Lower lobe of right lung (tissue), 2 donors: ENCODE data around the gene GALNT17. TPM values are rescaled to one million over a fixed set of nuclear protein-coding genes. Genes with fewer than 3 reads are reported as not detected.

Experiments
- ATAC-seq, 2 donors: fragments of 200-7000 bp; cut with Tn5 transposase; one replicate each; pipeline ENCODE4 v1.9.1; 2020 to 2022; ENCODE audit warnings: mild to moderate bottlenecking in 2 of 2, moderate library complexity in 2 of 2
- DNase-seq: peaks from one replicate; pipeline ENCODE4 v3.0.0-alpha.2; 2020
- H3K27ac ChIP-seq: fragments of 200-600 bp; one replicate; pipeline ENCODE4 v1.8.0; 2022
- H3K27me3 ChIP-seq: fragments of 200-600 bp; one replicate; pipeline ENCODE4 v1.8.0; 2022; ENCODE audit warnings: low read depth
- H3K36me3 ChIP-seq: fragments of 200-600 bp; one replicate; pipeline ENCODE4 v1.8.0; 2022; ENCODE audit warnings: mild to moderate bottlenecking
- H3K4me1 ChIP-seq: fragments of 200-600 bp; one replicate; pipeline ENCODE4 v1.8.0; 2022
- H3K4me3 ChIP-seq: fragments of 200-600 bp; one replicate; pipeline ENCODE4 v1.8.0; 2022; ENCODE audit warnings: mild to moderate bottlenecking
- H3K9me3 ChIP-seq: fragments of 200-600 bp; one replicate; pipeline ENCODE4 v1.8.0; 2022
- intact Hi-C: fragments of 100-400 bp; cut with DNase I; formaldehyde crosslinking; loops from one replicate; pipeline ENCODE4 v1.11.0; 2022
- total RNA-seq: library from RNA; stranded (reverse); fragmentation: NEBNext Ultra II Directional; extraction: Animal tissue kit (Norgen Biotek cat#: 25700); gene quantifications from one replicate; pipeline ENCODE4 v1.2.1, GENCODE V29; 2021
- TF ChIP-seq, protein P1 (sequence below): fragments of 200-600 bp; IDR thresholded peaks from one replicate; pipeline ENCODE4 v1.8.0; 2022; ENCODE audit warnings: antibody characterized with exemption, mild to moderate bottlenecking
- donor health status: DM: no; HTN: yes; CAD: no; lungs with severe emphysema.

GALNT17 gene
- total RNA-seq, 1 donor from 2014 or later, result 6.6 TPM

- no peaks in the 10 kb centered on the region for H3K9me3 ChIP-seq
- ATAC-seq (no peak), DNase-seq (no peak)
- intact Hi-C loops, result no loop called here
- no peak overlapping the region for H3K27ac ChIP-seq
- TF ChIP-seq, protein P1, sequence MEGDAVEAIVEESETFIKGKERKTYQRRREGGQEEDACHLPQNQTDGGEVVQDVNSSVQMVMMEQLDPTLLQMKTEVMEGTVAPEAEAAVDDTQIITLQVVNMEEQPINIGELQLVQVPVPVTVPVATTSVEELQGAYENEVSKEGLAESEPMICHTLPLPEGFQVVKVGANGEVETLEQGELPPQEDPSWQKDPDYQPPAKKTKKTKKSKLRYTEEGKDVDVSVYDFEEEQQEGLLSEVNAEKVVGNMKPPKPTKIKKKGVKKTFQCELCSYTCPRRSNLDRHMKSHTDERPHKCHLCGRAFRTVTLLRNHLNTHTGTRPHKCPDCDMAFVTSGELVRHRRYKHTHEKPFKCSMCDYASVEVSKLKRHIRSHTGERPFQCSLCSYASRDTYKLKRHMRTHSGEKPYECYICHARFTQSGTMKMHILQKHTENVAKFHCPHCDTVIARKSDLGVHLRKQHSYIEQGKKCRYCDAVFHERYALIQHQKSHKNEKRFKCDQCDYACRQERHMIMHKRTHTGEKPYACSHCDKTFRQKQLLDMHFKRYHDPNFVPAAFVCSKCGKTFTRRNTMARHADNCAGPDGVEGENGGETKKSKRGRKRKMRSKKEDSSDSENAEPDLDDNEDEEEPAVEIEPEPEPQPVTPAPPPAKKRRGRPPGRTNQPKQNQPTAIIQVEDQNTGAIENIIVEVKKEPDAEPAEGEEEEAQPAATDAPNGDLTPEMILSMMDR, result no peak
- H3K4me1 ChIP-seq, result no peaks in the 10 kb centered on the region
- H3K27me3 ChIP-seq, result no peaks in the 10 kb centered on the region
- H3K36me3 ChIP-seq, result no peaks in the 10 kb centered on the region
- H3K4me3 ChIP-seq, result no peak overlapping the region
Observed at GRCh38 chr7:71419546-71420337, 287.8 kb downstream of the GALNT17 start.

- H3K27ac ChIP-seq, result no peak overlapping the region
- no peaks in the 10 kb centered on the region for H3K4me1 ChIP-seq
- no peaks in the 10 kb centered on the region for H3K27me3 ChIP-seq
- H3K4me3 ChIP-seq, result no peak overlapping the region
- intact Hi-C loops, result no loop called here
- DNase-seq (no peak), ATAC-seq (no peak)
- TF ChIP-seq, protein P1, result no peak
- H3K36me3 ChIP-seq, result no peaks in the 10 kb centered on the region
- no peaks in the 10 kb centered on the region for H3K9me3 ChIP-seq
Observed at GRCh38 chr7:71422104-71422503, 290.2 kb downstream of the GALNT17 start.

GRCh38 chr7:71424166-71425035, 292.5 kb downstream of the GALNT17 start:
- H3K4me3 ChIP-seq, result no peak overlapping the region
- H3K4me1 ChIP-seq, result no peaks in the 10 kb centered on the region
- TF ChIP-seq, protein P1, result no peak
- H3K36me3 ChIP-seq, result no peaks in the 10 kb centered on the region
- DNase-seq, result no peak
- no peak for ATAC-seq
- intact Hi-C loops, result no loop called here
- H3K27ac ChIP-seq, result no peak overlapping the region
- H3K27me3 ChIP-seq, result no peaks in the 10 kb centered on the region
- H3K9me3 ChIP-seq, result no peaks in the 10 kb centered on the region

- intact Hi-C loops, result no loop called here
- no peaks in the 10 kb centered on the region for H3K36me3 ChIP-seq
Observed at GRCh38 chr7:71429083-71429482, 297.1 kb downstream of the GALNT17 start.

DNA sequence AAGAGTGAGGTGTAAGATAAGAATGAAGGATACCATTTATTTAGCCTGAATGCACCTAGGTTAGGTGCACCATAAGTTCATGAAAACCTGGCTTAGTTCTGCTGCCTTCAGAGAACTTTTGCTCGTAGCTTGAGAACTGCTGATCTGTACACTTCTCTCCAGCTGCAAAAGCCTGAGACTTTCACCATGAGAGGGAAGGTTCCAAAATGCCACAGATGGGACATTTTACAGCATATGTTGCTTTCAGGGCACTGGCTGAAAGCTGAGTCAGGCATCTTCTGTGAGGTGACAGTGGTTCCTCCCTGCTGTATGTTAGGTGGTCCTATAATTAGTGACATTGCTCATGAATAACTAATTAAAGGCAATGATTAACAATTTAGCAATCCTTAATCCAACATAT, 298.3 kb downstream of the GALNT17 start:
- intact Hi-C loops, result no loop called here
- H3K27me3 ChIP-seq, result no peaks in the 10 kb centered on the region
- no peak for ATAC-seq
- H3K36me3 ChIP-seq, result no peaks in the 10 kb centered on the region
- H3K9me3 ChIP-seq, result no peaks in the 10 kb centered on the region
- TF ChIP-seq, protein P1, result no peak
- no peaks in the 10 kb centered on the region for H3K4me1 ChIP-seq
- H3K27ac ChIP-seq, result no peak overlapping the region
- DNase-seq, result no peak
- no peak overlapping the region for H3K4me3 ChIP-seq

More at GRCh38 chr7:71429083-71429482, 297.1 kb downstream of the GALNT17 start:
- DNase-seq (no peak), ATAC-seq (no peak)
- no peak overlapping the region for H3K4me3 ChIP-seq
- no peaks in the 10 kb centered on the region for H3K4me1 ChIP-seq
- no peaks in the 10 kb centered on the region for H3K9me3 ChIP-seq
- TF ChIP-seq, protein P1, result no peak
- H3K27ac ChIP-seq, result no peak overlapping the region
- H3K27me3 ChIP-seq, result no peaks in the 10 kb centered on the region
